HG03354 (cell line): Measurements from ENCODE around the gene MIA3.

Experiments used
- ATAC-seq: cut with Tn5 transposase; IDR thresholded peaks from one replicate; pipeline ENCODE4 v1.9.1; 2021; ENCODE audit warnings: mild to moderate bottlenecking; ENCODE audit not compliant: unreplicated experiment, poor library complexity, severe bottlenecking

MIA3 gene

GRCh38 chr1:222713091-222713961, 95.4 kb downstream of the MIA3 start:
- ATAC-seq, result peak; percentile 69

- ATAC-seq, result no peak
Measured at GRCh38 chr1:222716393-222716792, 98.5 kb downstream of the MIA3 start.
